ENCODE measurements around the gene FMO2.
"Not testable (repeated sequence)": the region's sequence is repeated elsewhere in the genome, so short reads cannot be mapped to it uniquely, and the experiment has no call there.

The FMO2 gene

GRCh38 chr1:171231326-171231725, 46.2 kb downstream of the FMO2 start:
- DNase-seq = no peak
- TF ChIP-seq CTCF (IDR thresholded peaks at IDR 0.05; ENCODE audit: low read length) (no peak), EZH2phosphoT487 (IDR thresholded peaks at IDR 0.05; ENCODE audit: low read length) (no peak), EZH2 (optimal IDR thresholded peaks at IDR 0.05; ENCODE audit: low read depth, low read length) (no peak)
- no peak overlapping the region for H3K4me3 ChIP-seq (ENCODE audit: low read length)

GRCh38 chr1:171233183-171233582, 48.1 kb downstream of the FMO2 start:
- Histone ChIP-seq H2AFZ (ENCODE audit: low read length) (no peak overlapping the region), H3K9me2 (replicated peaks; ENCODE audit: insufficient read depth, low read length) (no peaks in the 10 kb centered on the region), H3K27ac (ENCODE audit: low read length) (no peak overlapping the region), H3K4me3 (ENCODE audit: low read length) (no peak overlapping the region), H4K20me1 (ENCODE audit: insufficient read depth, low read length) (no peaks in the 10 kb centered on the region), H3K9me3 (replicated peaks; ENCODE audit: insufficient read depth, low read length) (no peaks in the 10 kb centered on the region), H3K4me2 (ENCODE audit: low read depth, low read length) (no peak overlapping the region), H3K27me3 (replicated peaks; ENCODE audit: insufficient read depth, low read length) (no peaks in the 10 kb centered on the region), H3K36me3 (replicated peaks; ENCODE audit: insufficient read depth, low read length) (no peaks in the 10 kb centered on the region), H3K9ac (ENCODE audit: low read length) (no peak overlapping the region), H3K4me1 (ENCODE audit: low read length) (no peaks in the 10 kb centered on the region), H3F3A (ENCODE audit: insufficient read depth, low read length) (no peaks in the 10 kb centered on the region), H3K79me2 (ENCODE audit: low read length) (no peaks in the 10 kb centered on the region)
- DNase-seq = peak; percentile 6
- TF ChIP-seq EZH2phosphoT487 (IDR thresholded peaks at IDR 0.05; ENCODE audit: low read length) (no peak), EZH2 (optimal IDR thresholded peaks at IDR 0.05; ENCODE audit: low read depth, low read length) (no peak), CTCF (IDR thresholded peaks at IDR 0.05; ENCODE audit: low read length) (no peak)

More at GRCh38 chr1:171231326-171231725, 46.2 kb downstream of the FMO2 start:
- no peak overlapping the region for H3K27ac ChIP-seq (ENCODE audit: low read length)
- no peaks in the 10 kb centered on the region for H3F3A ChIP-seq (ENCODE audit: insufficient read depth, low read length)
- no peak overlapping the region for H3K9ac ChIP-seq (ENCODE audit: low read length)
- no peaks in the 10 kb centered on the region for H4K20me1 ChIP-seq (ENCODE audit: insufficient read depth, low read length)
- H3K27me3 ChIP-seq (replicated peaks; ENCODE audit: insufficient read depth, low read length) = no peaks in the 10 kb centered on the region
- no peaks in the 10 kb centered on the region for H3K36me3 ChIP-seq (replicated peaks; ENCODE audit: insufficient read depth, low read length)
- no peaks in the 10 kb centered on the region for H3K9me3 ChIP-seq (replicated peaks; ENCODE audit: insufficient read depth, low read length)
- no peak overlapping the region for H3K4me2 ChIP-seq (ENCODE audit: low read depth, low read length)
- no peaks in the 10 kb centered on the region for H3K9me2 ChIP-seq (replicated peaks; ENCODE audit: insufficient read depth, low read length)
- no peaks in the 10 kb centered on the region for H3K79me2 ChIP-seq (ENCODE audit: low read length)
- no peak overlapping the region for H2AFZ ChIP-seq (ENCODE audit: low read length)
- no peaks in the 10 kb centered on the region for H3K4me1 ChIP-seq (ENCODE audit: low read length)

GRCh38 chr1:171236231-171236630, 51.1 kb downstream of the FMO2 start:
- H2AFZ ChIP-seq (ENCODE audit: low read length); H3K4me1 ChIP-seq (ENCODE audit: low read length); H3K9me2 ChIP-seq (replicated peaks; ENCODE audit: insufficient read depth, low read length); H3K36me3 ChIP-seq (replicated peaks; ENCODE audit: insufficient read depth, low read length); DNase-seq; H3K4me2 ChIP-seq (ENCODE audit: low read depth, low read length); H3K27ac ChIP-seq (ENCODE audit: low read length); H3K79me2 ChIP-seq (ENCODE audit: low read length); H3K9me3 ChIP-seq (replicated peaks; ENCODE audit: insufficient read depth, low read length); H4K20me1 ChIP-seq (ENCODE audit: insufficient read depth, low read length); H3K9ac ChIP-seq (ENCODE audit: low read length); H3K27me3 ChIP-seq (replicated peaks; ENCODE audit: insufficient read depth, low read length); H3K4me3 ChIP-seq (ENCODE audit: low read length); H3F3A ChIP-seq (ENCODE audit: insufficient read depth, low read length): not testable (repeated sequence)

- Histone ChIP-seq H2AFZ (ENCODE audit: low read length) (no peak overlapping the region), H3K79me2 (ENCODE audit: low read length) (no peaks in the 10 kb centered on the region), H3K9ac (ENCODE audit: low read length) (no peak overlapping the region), H3K9me3 (replicated peaks; ENCODE audit: insufficient read depth, low read length) (no peaks in the 10 kb centered on the region), H3K9me2 (replicated peaks; ENCODE audit: insufficient read depth, low read length) (no peaks in the 10 kb centered on the region), H3K4me1 (ENCODE audit: low read length) (no peaks in the 10 kb centered on the region), H3K27ac (ENCODE audit: low read length) (no peak overlapping the region), H3K4me3 (ENCODE audit: low read length) (no peak overlapping the region), H3F3A (ENCODE audit: insufficient read depth, low read length) (no peaks in the 10 kb centered on the region), H3K4me2 (ENCODE audit: low read depth, low read length) (no peak overlapping the region), H4K20me1 (ENCODE audit: insufficient read depth, low read length) (no peaks in the 10 kb centered on the region), H3K27me3 (replicated peaks; ENCODE audit: insufficient read depth, low read length) (no peaks in the 10 kb centered on the region), H3K36me3 (replicated peaks; ENCODE audit: insufficient read depth, low read length) (no peaks in the 10 kb centered on the region)
- DNase-seq = no peak
- no peak for TF ChIP-seq EZH2phosphoT487 (IDR thresholded peaks at IDR 0.05; ENCODE audit: low read length)
- no peak for TF ChIP-seq EZH2 (optimal IDR thresholded peaks at IDR 0.05; ENCODE audit: low read depth, low read length)
- no peak for TF ChIP-seq CTCF (IDR thresholded peaks at IDR 0.05; ENCODE audit: low read length)
Observed at GRCh38 chr1:171243878-171244277, 58.8 kb downstream of the FMO2 start.
